NCI-H2081 (cell line): ENCODE measurements around the gene JPH3.
"Not testable (repeated sequence)": the region's sequence is repeated elsewhere in the genome, so short reads cannot be mapped to it uniquely, and the experiment has no call there.

Experiments
- DNase-seq, 2 experiments: peaks; one replicate each; lab custom pipeline; 2025; lab: John Stamatoyannopoulos, UW

The JPH3 gene

GRCh38 chr16:87654826-87655225 is 52.5 kb downstream of the JPH3 start:
- no peak for DNase-seq

- DNase-seq, result no peak
Measured at GRCh38 chr16:87656328-87656727, 54.0 kb downstream of the JPH3 start.

GRCh38 chr16:87657621-87658192 is 55.4 kb downstream of the JPH3 start:
- DNase-seq, result no peak

GRCh38 chr16:87658564-87659225 is 56.4 kb downstream of the JPH3 start:
- no peak for DNase-seq

- DNase-seq, result no peak
Measured at GRCh38 chr16:87661561-87661960, 59.3 kb downstream of the JPH3 start.

GRCh38 chr16:87662254-87663204 is 60.2 kb downstream of the JPH3 start:
- no peak for DNase-seq

GRCh38 chr16:87664792-87665191 is 62.5 kb downstream of the JPH3 start:
- no peak for DNase-seq

GRCh38 chr16:87665193-87665592 is 62.9 kb downstream of the JPH3 start:
- DNase-seq, result no peak

GRCh38 chr16:87666919-87667318 is 64.6 kb downstream of the JPH3 start:
- no peak for DNase-seq

- no peak for DNase-seq
Measured at GRCh38 chr16:87667443-87667842, 65.1 kb downstream of the JPH3 start.

GRCh38 chr16:87667946-87668345 is 65.6 kb downstream of the JPH3 start:
- DNase-seq, result no peak

- no peak for DNase-seq
Measured at GRCh38 chr16:87669672-87670071, 67.4 kb downstream of the JPH3 start.

- no peak for DNase-seq
Measured at GRCh38 chr16:87671221-87671620, 68.9 kb downstream of the JPH3 start.

- no peak for DNase-seq
Measured at GRCh38 chr16:87671715-87672270, 69.5 kb downstream of the JPH3 start.

- no peak for DNase-seq
Measured at GRCh38 chr16:87674419-87674818, 72.1 kb downstream of the JPH3 start.

GRCh38 chr16:87675111-87675719 is 72.9 kb downstream of the JPH3 start:
- DNase-seq, result no peak

GRCh38 chr16:87677830-87678229 is 75.5 kb downstream of the JPH3 start:
- DNase-seq, result no peak

GRCh38 chr16:87678618-87679017 is 76.3 kb downstream of the JPH3 start:
- no peak for DNase-seq

- no peak for DNase-seq
Measured at GRCh38 chr16:87679593-87680271, 77.4 kb downstream of the JPH3 start.

- DNase-seq, result no peak
Measured at GRCh38 chr16:87680272-87680644, 78.0 kb downstream of the JPH3 start.

- not testable (repeated sequence) for DNase-seq
Measured at GRCh38 chr16:87681051-87681602, 78.8 kb downstream of the JPH3 start.
